ENCODE results near the gene HAPSTR1.

GRCh38 chr16:9113707-9114106 is 22.3 kb downstream of the HAPSTR1 start:
- TF ChIP-seq, protein P1, sequence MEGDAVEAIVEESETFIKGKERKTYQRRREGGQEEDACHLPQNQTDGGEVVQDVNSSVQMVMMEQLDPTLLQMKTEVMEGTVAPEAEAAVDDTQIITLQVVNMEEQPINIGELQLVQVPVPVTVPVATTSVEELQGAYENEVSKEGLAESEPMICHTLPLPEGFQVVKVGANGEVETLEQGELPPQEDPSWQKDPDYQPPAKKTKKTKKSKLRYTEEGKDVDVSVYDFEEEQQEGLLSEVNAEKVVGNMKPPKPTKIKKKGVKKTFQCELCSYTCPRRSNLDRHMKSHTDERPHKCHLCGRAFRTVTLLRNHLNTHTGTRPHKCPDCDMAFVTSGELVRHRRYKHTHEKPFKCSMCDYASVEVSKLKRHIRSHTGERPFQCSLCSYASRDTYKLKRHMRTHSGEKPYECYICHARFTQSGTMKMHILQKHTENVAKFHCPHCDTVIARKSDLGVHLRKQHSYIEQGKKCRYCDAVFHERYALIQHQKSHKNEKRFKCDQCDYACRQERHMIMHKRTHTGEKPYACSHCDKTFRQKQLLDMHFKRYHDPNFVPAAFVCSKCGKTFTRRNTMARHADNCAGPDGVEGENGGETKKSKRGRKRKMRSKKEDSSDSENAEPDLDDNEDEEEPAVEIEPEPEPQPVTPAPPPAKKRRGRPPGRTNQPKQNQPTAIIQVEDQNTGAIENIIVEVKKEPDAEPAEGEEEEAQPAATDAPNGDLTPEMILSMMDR (conservative IDR thresholded peaks at IDR 0.05) = no peak
- no peak for TF ChIP-seq EZH2 (IDR thresholded peaks at IDR 0.05; ENCODE audit: low read depth)

All from PC-9 (cell line).